ENCODE measurements around the gene IKBKG. TPM values are rescaled to one million over a fixed set of nuclear protein-coding genes. Genes with fewer than 3 reads are reported as not detected.

The IKBKG gene
- total RNA-seq, 1 experiment from 2014 or later: 24.0 TPM

Other genes starting within 250 kb of the IKBKG start
- gene FLNA, start 173.0 kb upstream of the IKBKG start, total RNA-seq (2021; ENCODE audit: unreplicated experiment): 546 TPM
- gene EMD, start 168.3 kb upstream of the IKBKG start, total RNA-seq (2021; ENCODE audit: unreplicated experiment): 102 TPM
- gene RPL10, start 149.2 kb upstream of the IKBKG start, total RNA-seq (2021; ENCODE audit: unreplicated experiment): 3,069 TPM
- gene DNASE1L1, start 138.4 kb upstream of the IKBKG start, total RNA-seq (2021; ENCODE audit: unreplicated experiment): 16.5 TPM
- 28.0 TPM for gene TAFAZZIN, start 136.1 kb upstream of the IKBKG start, total RNA-seq (2021; ENCODE audit: unreplicated experiment)
- 53.4 TPM for gene ATP6AP1, start 118.9 kb upstream of the IKBKG start, total RNA-seq (2021; ENCODE audit: unreplicated experiment)
- gene GDI1, start 110.5 kb upstream of the IKBKG start, total RNA-seq (2021; ENCODE audit: unreplicated experiment): 122 TPM
- 46.5 TPM for gene FAM50A, start 103.5 kb upstream of the IKBKG start, total RNA-seq (2021; ENCODE audit: unreplicated experiment)
- gene PLXNA3, start 89.3 kb upstream of the IKBKG start, total RNA-seq (2021; ENCODE audit: unreplicated experiment): 89.3 TPM
- gene LAGE3, start 68.3 kb upstream of the IKBKG start, total RNA-seq (2021; ENCODE audit: unreplicated experiment): 42.8 TPM
- 37.4 TPM for gene UBL4A, start 61.0 kb upstream of the IKBKG start, total RNA-seq (2021; ENCODE audit: unreplicated experiment)
- gene SLC10A3, start 57.0 kb upstream of the IKBKG start, total RNA-seq (2021; ENCODE audit: unreplicated experiment): 16.2 TPM
- 15.6 TPM for gene FAM3A, start 31.4 kb upstream of the IKBKG start, total RNA-seq (2021; ENCODE audit: unreplicated experiment)
- 109 TPM for gene G6PD, start 774 bp upstream of the IKBKG start, total RNA-seq (2021; ENCODE audit: unreplicated experiment)
- not detected for gene CTAG1A, start 37.5 kb downstream of the IKBKG start, total RNA-seq (2021; ENCODE audit: unreplicated experiment)
- gene CTAG1B, start 71.7 kb downstream of the IKBKG start, total RNA-seq (2021; ENCODE audit: unreplicated experiment): not detected
- not detected for gene CTAG2, start 106.0 kb downstream of the IKBKG start, total RNA-seq (2021; ENCODE audit: unreplicated experiment)
- gene GAB3, start 203.5 kb downstream of the IKBKG start, total RNA-seq (2021; ENCODE audit: unreplicated experiment): 0.69 TPM
- gene DKC1, start 215.2 kb downstream of the IKBKG start, total RNA-seq (2021; ENCODE audit: unreplicated experiment): 123 TPM

All from HCT116 (cell line).